Progenitor cell of endocrine pancreas (in vitro differentiated cells): ENCODE data around the gene CASTOR1. TPM values are rescaled to one million over a fixed set of nuclear protein-coding genes. Genes with fewer than 3 reads are reported as not detected.

ENCODE experiments used
- DNase-seq: peaks from one replicate; pipeline ENCODE4 v3.0.0; 2021; ENCODE audit warnings: low spot score; ENCODE audit not compliant: unreplicated experiment
- H3K27ac Mint-ChIP-seq: 2 replicates; pipeline ENCODE4 v1.8.0; 2021; ENCODE audit warnings: mild to moderate bottlenecking, moderate library complexity, mixed read lengths
- H3K27me3 Mint-ChIP-seq: 2 replicates; pipeline ENCODE4 v1.8.0; 2021; ENCODE audit warnings: mixed read lengths
- H3K36me3 Mint-ChIP-seq: 2 replicates; pipeline ENCODE4 v1.8.0; 2022; ENCODE audit warnings: mixed read lengths; ENCODE audit not compliant: insufficient read depth
- H3K4me1 Mint-ChIP-seq: 2 replicates; pipeline ENCODE4 v1.8.0; 2021; ENCODE audit warnings: low read depth, mixed read lengths
- H3K4me3 Mint-ChIP-seq: 2 replicates; pipeline ENCODE4 v1.8.0; 2021; ENCODE audit warnings: low read depth, mild to moderate bottlenecking, moderate library complexity, mixed read lengths
- H3K9me3 Mint-ChIP-seq: 2 replicates; pipeline ENCODE4 v1.8.0; 2021; ENCODE audit warnings: low read depth, mixed read lengths
- total RNA-seq: library from RNA; stranded (reverse); gene quantifications from 2 replicates; pipeline ENCODE4 v1.2.1, GENCODE V29; 2021
- TF ChIP-seq, protein P1 (sequence below): fragments of 200-600 bp; sonication (generic); IDR thresholded peaks from one replicate; pipeline ENCODE4 v1.5.0; 2021; ENCODE audit warnings: antibody characterized with exemption, mild to moderate bottlenecking; ENCODE audit not compliant: unreplicated experiment

The CASTOR1 gene
- total RNA-seq, 1 donor from 2014 or later = 7.2 TPM

DNA sequence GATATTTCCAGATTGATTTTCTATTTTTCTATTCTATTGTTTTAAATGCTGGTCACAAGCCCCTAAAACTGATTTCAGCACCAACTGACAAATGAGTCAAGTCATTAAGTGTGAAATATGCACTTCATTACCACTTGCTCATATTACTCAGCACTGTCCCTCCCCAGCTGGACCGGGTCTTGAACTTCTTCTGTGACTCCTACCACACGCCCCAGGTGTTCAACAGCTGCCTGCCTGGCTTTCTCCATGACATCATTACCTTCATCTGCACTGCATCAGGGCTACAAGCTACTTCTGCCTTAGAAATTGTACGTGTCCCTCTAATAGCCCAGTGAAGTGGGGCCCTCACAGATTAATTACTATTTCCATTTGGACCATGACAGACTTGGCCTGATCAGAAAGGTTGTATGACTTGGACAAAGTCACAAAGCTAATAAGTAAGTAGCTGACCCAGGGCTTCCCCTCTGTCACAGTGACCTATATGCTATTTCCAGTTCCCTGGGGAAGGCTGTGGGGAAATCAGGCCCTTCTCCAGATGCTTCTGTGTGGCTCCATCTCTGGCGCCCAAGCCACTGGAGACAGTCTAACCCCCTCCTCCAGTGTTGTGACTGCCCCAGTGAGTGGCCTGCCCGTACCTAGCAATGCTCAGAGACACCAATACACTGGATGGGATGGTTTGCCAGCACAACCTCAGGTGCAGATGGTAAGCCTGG is 19.4 kb upstream of the CASTOR1 start:
- H3K27ac Mint-ChIP-seq = no peak overlapping the region
- DNase-seq = no peak
- H3K9me3 Mint-ChIP-seq = no peaks in the 10 kb centered on the region
- TF ChIP-seq, protein P1, sequence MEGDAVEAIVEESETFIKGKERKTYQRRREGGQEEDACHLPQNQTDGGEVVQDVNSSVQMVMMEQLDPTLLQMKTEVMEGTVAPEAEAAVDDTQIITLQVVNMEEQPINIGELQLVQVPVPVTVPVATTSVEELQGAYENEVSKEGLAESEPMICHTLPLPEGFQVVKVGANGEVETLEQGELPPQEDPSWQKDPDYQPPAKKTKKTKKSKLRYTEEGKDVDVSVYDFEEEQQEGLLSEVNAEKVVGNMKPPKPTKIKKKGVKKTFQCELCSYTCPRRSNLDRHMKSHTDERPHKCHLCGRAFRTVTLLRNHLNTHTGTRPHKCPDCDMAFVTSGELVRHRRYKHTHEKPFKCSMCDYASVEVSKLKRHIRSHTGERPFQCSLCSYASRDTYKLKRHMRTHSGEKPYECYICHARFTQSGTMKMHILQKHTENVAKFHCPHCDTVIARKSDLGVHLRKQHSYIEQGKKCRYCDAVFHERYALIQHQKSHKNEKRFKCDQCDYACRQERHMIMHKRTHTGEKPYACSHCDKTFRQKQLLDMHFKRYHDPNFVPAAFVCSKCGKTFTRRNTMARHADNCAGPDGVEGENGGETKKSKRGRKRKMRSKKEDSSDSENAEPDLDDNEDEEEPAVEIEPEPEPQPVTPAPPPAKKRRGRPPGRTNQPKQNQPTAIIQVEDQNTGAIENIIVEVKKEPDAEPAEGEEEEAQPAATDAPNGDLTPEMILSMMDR = no peak
- no peak overlapping the region for H3K4me3 Mint-ChIP-seq
- peaks cover 13% of the 10 kb centered on the region for H3K4me1 Mint-ChIP-seq
- H3K27me3 Mint-ChIP-seq = no peaks in the 10 kb centered on the region
- H3K36me3 Mint-ChIP-seq = no peaks in the 10 kb centered on the region

DNA sequence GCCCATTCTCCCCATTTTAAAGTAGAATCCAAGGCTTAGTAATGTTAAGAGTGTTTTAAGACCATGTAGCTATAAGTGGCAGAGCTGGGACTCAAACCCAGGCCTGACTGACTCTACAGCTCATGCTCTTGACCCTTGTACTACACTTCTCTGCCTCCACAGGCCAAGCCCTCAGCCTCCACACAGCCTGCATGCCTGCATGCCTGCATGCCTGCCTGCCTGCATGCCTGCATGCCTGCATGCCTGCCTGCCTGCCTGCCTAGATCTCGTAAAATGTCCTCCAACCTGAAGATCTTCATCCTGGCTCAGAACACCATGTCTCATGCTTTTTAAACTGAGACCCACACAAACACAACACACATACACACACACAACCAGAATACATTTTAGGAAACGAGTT is 18.8 kb upstream of the CASTOR1 start:
- no peaks in the 10 kb centered on the region for H3K27me3 Mint-ChIP-seq
- H3K9me3 Mint-ChIP-seq = no peaks in the 10 kb centered on the region
- DNase-seq = no peak
- H3K36me3 Mint-ChIP-seq = no peaks in the 10 kb centered on the region
- peaks cover 13% of the 10 kb centered on the region for H3K4me1 Mint-ChIP-seq
- TF ChIP-seq, protein P1 = no peak
- H3K4me3 Mint-ChIP-seq = no peak overlapping the region
- no peak overlapping the region for H3K27ac Mint-ChIP-seq

DNA sequence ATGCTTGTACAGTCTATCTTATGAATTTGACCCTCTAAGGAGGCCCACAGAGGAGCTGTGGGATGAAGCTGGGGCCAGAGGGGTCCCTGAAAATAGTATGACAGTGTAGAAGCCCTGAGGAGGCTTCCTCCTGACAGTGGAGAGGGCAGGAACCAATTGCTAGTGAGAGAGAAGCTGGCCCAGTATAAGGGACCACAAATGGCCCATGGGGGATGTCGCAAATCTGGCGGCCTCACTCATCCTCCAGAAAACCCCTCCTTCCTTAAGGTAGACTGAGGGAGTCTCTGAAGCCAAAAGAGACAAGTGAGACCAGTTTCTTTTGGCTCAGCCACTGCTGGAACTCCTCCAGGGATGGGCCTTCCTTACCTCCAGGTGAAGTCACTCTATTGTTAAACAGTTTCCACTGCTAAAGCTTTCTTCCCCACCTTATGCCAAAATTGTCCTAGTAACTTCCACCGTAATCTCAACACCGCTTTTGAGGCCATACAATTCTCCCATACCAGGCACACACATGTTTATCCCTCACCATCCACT is 17.8 kb upstream of the CASTOR1 start:
- no peaks in the 10 kb centered on the region for H3K27me3 Mint-ChIP-seq
- H3K36me3 Mint-ChIP-seq = no peaks in the 10 kb centered on the region
- H3K9me3 Mint-ChIP-seq = no peaks in the 10 kb centered on the region
- no peak overlapping the region for H3K4me3 Mint-ChIP-seq
- TF ChIP-seq, protein P1 = no peak
- no peak overlapping the region for H3K27ac Mint-ChIP-seq
- peaks cover 13% of the 10 kb centered on the region for H3K4me1 Mint-ChIP-seq
- no peak for DNase-seq

DNA sequence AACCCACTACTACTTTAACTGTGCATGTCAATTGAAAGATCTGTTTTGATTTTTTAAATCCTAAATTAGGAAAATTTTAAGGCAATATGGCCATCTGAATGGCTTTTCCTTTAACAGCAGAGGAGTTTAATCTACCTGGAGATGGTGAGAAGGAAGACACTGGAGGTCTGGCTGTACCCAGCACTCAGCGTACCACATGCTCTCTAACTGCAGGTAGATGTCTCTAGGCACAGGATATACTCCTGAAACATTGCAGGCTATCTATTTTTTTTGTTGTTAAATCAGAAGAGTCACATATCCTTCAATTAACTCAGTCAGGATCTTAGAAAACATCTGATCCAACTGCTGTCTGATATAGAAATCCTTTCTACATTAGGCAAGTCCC is 17.3 kb upstream of the CASTOR1 start:
- TF ChIP-seq, protein P1 = no peak
- H3K27me3 Mint-ChIP-seq = no peaks in the 10 kb centered on the region
- H3K9me3 Mint-ChIP-seq = no peaks in the 10 kb centered on the region
- H3K4me1 Mint-ChIP-seq = peaks cover 13% of the 10 kb centered on the region
- no peak overlapping the region for H3K4me3 Mint-ChIP-seq
- H3K36me3 Mint-ChIP-seq = no peaks in the 10 kb centered on the region
- no peak for DNase-seq
- no peak overlapping the region for H3K27ac Mint-ChIP-seq

DNA sequence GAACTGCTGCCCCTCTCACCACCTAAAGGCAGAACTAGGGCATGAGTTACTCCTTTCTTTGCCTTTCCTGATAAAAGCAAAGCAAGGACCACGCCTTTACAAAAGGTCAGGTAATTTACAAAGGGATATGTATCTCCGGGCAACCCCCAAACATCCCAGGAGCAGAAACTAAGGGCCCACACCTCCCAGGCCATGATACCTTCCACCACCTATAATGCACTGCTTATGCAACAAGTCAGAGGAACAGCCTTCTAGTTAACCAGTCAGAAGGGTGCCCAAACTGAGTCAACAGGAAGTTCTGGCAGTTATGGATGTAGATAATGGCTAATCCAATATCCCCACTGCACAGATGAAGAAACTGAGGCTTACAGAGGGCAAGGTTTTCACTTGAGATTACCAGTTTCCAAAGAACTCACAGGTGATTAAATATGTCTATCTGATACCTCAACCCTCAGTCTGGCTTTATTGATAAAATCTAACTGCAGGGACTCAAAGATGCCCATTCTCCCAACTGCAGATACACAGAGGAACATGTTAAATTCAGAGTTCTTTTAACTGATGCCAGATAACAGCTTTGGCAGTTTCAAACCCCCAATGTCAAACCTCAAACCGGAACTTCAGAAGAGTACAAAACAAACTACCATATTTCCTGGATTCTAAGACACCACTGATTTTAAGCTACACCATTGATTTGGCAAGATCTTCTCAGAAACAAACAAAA is 16.8 kb upstream of the CASTOR1 start:
- TF ChIP-seq, protein P1 = no peak
- Mint-ChIP-seq H3K27me3 (no peaks in the 10 kb centered on the region), H3K4me1 (peaks cover 13% of the 10 kb centered on the region), H3K4me3 (no peak overlapping the region), H3K9me3 (no peaks in the 10 kb centered on the region), H3K27ac (no peak overlapping the region), H3K36me3 (no peaks in the 10 kb centered on the region)
- no peak for DNase-seq
